NCI-H2029 (cell line): ENCODE data around the gene EDN2.

ENCODE experiments used
- DNase-seq: peaks from one replicate; lab custom pipeline; 2025; lab: John Stamatoyannopoulos, UW

EDN2 gene

GRCh38 chr1:41517062-41517438, 32.6 kb upstream of the EDN2 start:
- peak; percentile 75 for DNase-seq

GRCh38 chr1:41516168-41517061, 31.9 kb upstream of the EDN2 start:
- DNase-seq = peak; percentile 100

DNA sequence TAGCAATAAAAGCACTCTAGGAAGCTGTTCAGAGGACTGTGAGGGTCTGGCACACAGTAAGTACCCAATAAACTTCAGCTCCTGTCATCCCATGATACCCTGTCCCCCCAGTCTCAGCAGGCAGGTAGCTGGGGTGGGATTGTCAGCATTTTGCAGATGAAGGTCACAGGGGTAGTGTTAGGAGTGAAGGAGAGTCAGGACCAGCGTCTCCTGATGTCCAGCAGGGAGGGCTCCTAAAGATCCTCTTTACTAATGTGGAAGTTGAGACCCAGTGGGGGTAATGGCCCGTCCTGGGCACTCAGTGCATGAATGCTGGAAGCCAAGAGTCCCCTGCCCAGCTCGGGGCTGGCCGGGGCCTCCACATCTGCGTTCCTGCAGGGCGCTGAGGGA, 31.3 kb upstream of the EDN2 start:
- no peak for DNase-seq

- DNase-seq = peak; percentile 55
Measured at GRCh38 chr1:41515131-41515678, 30.7 kb upstream of the EDN2 start.

DNA sequence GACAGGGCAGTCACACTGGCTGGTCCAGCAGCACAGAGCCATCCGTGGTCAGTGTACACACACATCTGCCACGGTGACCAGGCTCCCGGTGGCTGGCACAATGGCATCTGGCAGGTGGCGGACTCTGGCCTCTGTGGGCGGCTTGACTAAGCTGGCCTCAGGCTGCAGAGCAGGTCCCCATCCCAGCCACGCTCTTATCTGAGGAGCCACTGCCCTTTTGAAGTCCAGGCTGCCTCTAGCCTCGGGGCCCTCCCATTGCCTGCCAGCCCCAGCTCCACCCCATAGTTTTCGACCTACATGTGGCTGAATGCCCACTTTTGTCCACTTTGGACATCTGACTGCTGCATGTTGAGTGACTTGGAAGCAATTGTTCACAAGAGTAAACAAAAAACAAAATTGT, 29.9 kb upstream of the EDN2 start:
- no peak for DNase-seq

GRCh38 chr1:41513383-41513735, 28.9 kb upstream of the EDN2 start:
- DNase-seq = no peak

DNA sequence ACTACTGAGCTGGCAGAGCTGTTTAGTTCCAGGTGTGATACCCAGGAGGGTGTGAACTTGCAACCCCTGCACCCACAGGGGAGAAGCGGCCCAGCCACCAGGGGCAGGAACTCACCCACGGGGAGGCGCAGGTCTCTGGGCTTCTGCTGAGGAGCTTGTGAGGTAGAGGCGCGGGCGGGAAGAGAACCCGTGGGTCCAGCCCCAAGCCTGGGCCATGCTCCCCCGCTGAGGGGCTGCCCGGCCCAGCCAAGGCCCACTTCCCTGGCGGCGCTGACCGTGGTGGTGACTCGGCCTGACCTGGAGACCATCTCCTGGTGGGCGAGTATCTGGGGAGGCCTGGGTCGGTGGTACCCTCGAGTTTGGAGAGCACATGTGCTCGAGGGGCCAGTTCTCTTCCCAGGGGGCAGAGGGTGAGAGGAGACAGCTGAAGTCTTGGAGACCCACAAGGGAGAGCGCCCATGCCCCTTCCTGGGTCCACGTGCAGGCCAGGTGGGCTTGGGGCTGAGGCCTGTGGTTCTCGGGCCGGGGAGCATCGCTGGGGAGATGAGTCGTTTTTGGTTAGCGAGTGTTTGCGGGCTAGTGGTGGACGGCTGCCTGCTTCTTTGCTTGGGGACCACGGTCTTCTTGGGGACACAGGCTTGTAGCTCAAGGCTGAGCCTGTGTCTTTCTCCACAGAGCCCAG, 28.4 kb upstream of the EDN2 start:
- DNase-seq = no peak

- no peak for DNase-seq
Measured at GRCh38 chr1:41511239-41511540, 26.7 kb upstream of the EDN2 start.

DNA sequence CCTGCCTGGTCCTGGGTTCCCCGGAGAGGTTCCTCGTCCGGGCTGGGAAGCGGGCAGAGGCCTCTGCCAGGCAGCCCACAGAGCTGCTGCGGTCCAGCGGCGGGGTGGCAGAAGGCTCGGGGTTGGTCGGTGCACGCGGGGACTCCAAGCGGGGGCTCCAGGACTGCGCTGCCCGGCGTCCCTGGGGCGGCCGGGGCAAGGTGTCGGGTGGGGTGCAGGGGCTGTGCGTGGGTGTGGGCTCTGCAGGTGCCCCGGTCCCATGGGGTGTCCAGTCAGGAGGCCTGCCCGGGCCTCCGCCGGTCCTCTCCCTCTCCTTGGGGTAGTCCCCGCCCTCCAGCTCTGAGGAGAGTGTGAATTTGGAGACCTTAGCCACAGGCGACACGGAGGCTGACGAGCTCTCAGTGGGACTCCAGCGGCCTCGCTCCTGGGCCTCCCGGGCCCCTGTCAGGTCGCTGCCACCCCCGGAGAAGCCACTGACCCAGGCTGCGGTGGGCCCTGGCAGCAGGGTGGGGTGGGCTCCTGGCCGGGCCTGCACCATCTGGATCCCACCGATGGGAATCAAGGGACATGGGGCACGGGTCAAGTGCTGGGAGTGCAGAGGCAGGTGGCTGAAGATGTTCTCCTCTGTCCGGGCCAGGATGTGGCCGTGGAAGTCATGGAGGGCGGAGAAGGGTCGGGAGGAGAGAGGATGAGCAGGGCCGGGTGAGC, 26.2 kb upstream of the EDN2 start:
- no peak for DNase-seq

DNA sequence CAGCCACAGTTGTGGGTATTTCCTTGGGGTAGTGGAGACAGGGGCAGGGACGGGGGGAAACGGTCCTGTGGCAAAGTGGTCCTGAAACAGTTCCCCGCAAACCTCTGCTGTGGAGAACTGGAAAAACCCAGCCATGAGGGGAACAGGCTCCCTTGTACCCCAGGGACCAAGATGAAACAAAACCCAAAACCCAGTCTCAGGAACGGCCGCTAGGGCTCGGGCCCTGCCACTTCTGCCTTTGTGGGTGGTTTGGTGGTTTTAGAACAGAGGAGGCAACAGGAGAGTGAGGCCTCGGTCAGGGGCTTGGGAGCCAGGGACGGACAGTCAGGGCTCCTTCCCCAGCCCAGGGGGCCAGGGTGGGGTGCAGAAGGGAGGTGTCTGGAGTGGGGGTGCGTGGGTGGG, 24.8 kb upstream of the EDN2 start:
- no peak for DNase-seq

DNA sequence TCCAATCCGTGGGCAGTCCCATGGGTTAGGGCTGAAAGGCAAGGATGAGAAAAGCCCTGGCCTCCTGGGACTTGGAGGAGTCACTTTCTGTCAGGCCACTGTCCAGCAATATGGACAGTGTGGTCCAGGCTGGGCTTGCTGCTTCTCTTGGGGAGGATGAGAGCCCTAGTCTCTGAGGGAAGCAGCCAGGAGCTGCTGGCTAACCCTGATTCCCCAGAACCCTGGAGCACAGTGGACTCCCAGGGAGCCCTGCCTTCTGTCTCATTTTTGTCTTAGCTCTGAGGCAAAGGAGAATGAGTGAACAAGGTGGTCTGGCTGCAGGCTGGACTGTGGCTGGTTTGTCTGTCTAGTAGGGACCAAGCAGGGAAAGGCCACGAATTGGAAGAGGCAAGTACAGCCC, 23.8 kb upstream of the EDN2 start:
- no peak for DNase-seq

- DNase-seq = no peak
Measured at GRCh38 chr1:41507836-41508235, 23.4 kb upstream of the EDN2 start.

- DNase-seq = no peak
Measured at GRCh38 chr1:41507110-41507720, 22.7 kb upstream of the EDN2 start.

DNA sequence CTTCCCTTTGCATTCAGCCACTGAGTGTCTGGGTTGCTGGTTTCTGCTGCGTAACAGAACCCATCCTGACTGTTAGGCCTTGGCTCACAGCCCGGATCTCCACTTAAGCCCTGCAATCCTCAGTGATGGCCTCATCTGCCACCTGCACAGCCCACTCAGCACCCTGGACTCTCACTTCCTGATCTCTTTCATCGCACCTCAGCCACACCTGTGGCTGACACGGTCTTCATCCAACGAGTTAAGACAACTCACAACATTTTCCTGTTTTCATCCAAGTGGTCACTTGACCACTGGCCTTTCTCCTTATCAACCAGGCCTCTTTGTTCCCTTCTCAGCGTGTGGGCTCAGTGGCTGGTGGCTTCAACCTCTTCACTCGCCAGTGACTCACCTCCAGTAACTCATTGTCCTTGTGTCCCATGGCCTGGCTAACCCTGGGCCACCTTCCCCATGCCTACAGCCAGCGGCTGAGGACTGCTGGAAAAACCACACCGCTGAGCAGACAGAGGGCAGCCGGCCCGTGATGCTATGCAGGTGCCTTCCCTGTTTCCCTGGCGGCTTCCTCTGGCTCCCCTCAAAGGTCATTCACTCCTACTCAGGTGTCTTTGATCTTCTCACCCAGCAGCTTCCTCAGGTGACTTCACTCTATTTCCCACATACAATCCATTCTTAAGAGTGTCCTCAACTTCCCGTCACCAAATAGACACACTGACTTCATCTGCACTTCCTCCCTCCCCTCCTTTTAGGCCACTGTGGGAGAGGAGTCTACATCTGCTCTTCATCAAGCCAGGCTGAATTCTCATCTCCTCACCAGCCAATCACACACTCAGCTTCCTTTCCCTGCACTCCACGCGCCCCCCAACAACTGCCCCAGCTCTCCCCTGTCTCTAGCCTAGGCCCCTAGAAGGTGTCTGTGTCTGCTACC, 19.9 kb upstream of the EDN2 start:
- peak; percentile 100 for DNase-seq

DNA sequence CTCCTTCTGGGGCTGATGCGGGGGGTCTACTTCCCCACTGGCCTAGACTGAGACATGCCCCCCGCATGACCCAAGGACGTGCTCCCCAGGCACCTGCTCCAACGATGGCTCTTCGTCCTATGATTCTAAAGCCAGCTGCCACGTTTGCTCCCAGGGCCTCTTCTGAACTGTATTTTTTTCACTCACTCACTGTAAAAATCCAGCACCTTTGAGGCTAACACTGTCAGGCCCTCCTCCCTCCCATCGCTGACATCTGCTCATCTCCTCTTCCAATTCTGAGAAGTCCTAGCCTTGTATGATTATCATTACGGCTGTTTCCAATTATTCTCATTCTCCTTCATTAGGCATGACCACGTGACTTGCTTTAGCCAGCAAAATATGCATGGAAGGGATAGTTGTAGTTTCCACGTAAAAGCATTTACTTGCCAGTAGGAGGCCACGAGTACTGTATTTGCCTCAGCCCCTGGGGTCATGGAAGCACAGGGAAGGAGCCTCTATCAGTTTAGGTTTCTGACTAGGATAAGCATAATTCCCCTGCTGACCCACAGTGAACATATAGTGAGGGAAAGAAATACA, 19.1 kb upstream of the EDN2 start:
- DNase-seq = no peak

DNA sequence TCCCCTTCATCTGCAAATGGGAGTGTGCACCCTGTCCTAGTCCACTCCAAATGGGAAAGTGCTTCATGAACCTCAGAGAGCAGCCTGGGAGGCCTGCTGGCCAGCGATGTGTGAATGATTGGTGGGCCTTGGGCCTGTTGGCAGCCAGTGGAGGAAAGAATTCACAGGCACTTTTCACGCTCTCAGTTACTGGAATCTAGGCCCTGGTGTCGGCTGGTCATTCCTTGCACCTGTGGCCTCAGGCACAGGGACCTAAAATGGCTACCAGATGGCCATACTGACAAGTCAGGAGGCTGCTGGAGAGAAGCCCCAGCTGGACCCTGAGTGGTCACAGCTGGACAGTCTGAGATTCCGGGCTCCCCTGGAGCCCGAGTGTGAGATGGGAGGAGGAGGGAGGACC, 18.4 kb upstream of the EDN2 start:
- no peak for DNase-seq

DNA sequence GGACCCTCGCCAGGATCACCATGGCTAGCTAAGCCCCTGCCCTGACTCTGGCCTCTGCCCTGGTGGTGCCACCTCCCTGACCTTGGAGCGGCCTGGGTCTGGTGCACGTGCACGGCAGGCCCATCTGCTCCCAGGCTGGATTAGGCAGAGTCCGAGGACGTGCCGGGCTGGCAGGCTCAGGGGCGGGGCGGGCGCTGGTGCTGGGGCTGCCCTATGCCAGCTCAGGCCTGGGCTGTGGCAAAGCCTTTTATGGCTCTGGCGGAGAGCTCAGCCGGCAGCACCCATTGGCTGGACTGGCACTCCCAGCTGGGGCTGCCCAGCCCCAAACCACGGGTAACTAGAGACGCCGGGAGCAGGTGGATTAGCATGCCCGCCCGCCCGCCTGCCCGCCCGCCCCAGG, 17.1 kb upstream of the EDN2 start:
- DNase-seq = peak; percentile 100

DNA sequence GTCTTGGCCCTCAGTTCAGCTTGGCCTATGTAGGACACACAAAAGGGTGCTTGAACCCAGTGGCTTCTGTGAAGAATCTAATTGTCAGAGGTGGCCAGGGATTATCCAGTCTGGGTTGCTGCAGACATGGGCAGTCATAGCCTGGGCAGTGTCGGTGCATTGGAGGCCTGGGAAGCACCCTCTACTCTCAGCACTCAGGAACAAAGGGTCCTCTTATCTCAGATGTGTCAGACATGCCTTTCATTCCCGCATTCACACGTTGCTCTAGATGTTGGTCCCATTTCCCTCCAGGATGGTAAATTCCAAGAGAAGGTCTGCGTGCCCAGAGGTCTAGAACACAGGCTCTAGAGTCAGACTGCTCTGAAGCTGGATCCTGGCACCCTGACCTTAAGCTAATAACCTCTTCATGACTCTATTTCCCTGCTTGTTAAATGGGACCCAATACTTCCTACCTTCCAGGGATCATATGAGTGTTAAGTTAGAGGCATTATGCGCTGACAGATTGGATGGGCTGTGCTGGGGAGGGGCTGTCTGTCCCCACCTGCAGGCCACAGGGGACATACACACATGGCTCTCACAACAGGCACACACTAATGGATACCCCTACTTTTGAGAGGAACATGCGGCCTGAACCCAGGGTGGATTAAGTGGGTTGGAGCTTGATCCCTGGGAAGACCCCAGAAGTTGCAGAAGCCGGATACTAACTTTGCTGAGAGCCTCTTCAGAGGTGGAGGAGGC, 16.5 kb upstream of the EDN2 start:
- DNase-seq = no peak

DNA sequence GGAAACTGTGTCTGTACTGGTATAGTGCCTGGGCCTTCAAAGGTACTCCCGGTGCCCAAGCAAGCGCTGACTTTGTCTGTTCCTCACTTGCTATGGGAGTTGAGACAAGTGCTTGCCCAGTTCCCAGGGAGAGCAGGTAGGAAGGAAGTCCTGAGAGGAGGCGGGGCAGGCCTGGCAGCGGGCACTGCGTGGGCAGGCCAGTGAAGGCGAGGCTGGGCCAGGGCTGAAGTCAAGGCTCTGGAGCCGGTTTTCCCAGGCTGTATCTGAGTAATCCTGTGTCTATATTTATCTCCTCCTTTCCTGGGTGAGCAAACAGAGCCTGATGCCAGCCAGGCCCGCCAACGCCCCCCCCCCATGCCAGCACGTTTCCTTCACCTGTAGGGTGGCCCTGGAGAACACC, 15.9 kb upstream of the EDN2 start:
- peak; percentile 100 for DNase-seq

GRCh38 chr1:41499591-41499990, 15.1 kb upstream of the EDN2 start:
- DNase-seq = peak; percentile 75
